Muscle layer of duodenum (tissue), 2 donors: Measurements from ENCODE around the gene ORMDL2.

Experiments
- H3K27ac ChIP-seq: one replicate; pipeline ENCODE4 v1.7.0; 2013; ENCODE audit warnings: mild to moderate bottlenecking, low read length
- H3K27me3 ChIP-seq: one replicate; pipeline ENCODE4 v1.7.0; 2013; ENCODE audit warnings: low read depth, mild to moderate bottlenecking, control low read depth, low read length
- H3K36me3 ChIP-seq, 2 donors: one replicate each; pipeline ENCODE4 v1.7.0; 2013; ENCODE audit warnings: low read length in 2 of 2, control low read depth in 1 of 2, mild to moderate bottlenecking in 1 of 2; ENCODE audit not compliant: insufficient read depth in 2 of 2, control insufficient read depth in 1 of 2
- H3K4me1 ChIP-seq, 2 donors: one replicate each; pipeline ENCODE4 v1.7.0; 2013; ENCODE audit warnings: low read length in 2 of 2, mild to moderate bottlenecking in 2 of 2, control low read depth in 1 of 2, moderate library complexity in 1 of 2; ENCODE audit not compliant: insufficient read depth in 2 of 2, control insufficient read depth in 1 of 2
- H3K4me3 ChIP-seq, 2 donors: one replicate each; pipeline ENCODE4 v1.7.0; 2013; ENCODE audit warnings: low read length in 2 of 2, low read depth in 1 of 2, mild to moderate bottlenecking in 1 of 2
- H3K9me3 ChIP-seq, 2 donors: one replicate each; pipeline ENCODE4 v1.7.0; 2013; ENCODE audit warnings: low read length in 2 of 2, control low read depth in 1 of 2, mild to moderate bottlenecking in 1 of 2; ENCODE audit not compliant: control insufficient read depth in 1 of 2
- donor health status: healthy.

The ORMDL2 gene

GRCh38 chr12:55809274-55809673 is 8.6 kb upstream of the ORMDL2 start:
- no peak overlapping the region for H3K27ac ChIP-seq
- no peaks in the 10 kb centered on the region for H3K36me3 ChIP-seq
- no peaks in the 10 kb centered on the region for H3K9me3 ChIP-seq
- peaks cover 6 to 24% of the 10 kb centered on the region in 2 donors for H3K4me1 ChIP-seq
- H3K27me3 ChIP-seq = no peaks in the 10 kb centered on the region
- H3K4me3 ChIP-seq = no peak overlapping the region

DNA sequence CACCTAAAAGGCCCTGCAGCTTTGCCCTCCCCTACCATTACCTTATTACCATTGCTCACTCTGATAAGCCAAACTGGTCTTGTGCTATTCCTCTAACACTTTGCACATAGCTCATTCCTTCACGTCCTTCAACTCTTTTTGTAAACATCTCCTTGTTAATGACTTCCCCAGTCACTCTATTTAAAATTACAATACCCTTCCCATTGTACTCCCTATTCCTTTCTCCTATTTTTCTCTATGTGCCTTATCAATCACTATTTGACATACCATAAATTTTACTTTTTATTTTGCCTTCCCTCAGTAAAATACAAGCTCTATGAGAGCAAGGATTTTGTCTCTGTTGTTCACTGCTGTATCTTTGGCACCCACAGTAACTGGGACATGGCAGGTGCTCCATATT is 5.8 kb upstream of the ORMDL2 start:
- Histone ChIP-seq H3K4me3 (no peak overlapping the region), H3K36me3 (peaks cover 0 to under 1% of the 10 kb centered on the region in 2 donors), H3K27me3 (no peaks in the 10 kb centered on the region), H3K4me1 (peaks cover 13 to 48% of the 10 kb centered on the region in 2 donors), H3K9me3 (no peaks in the 10 kb centered on the region), H3K27ac (no peak overlapping the region)

GRCh38 chr12:55814257-55814656 is 3.6 kb upstream of the ORMDL2 start:
- peaks cover 0 to 5% of the 10 kb centered on the region in 2 donors for H3K36me3 ChIP-seq
- H3K4me1 ChIP-seq = peaks cover 13 to 54% of the 10 kb centered on the region in 2 donors
- H3K9me3 ChIP-seq = no peaks in the 10 kb centered on the region

DNA sequence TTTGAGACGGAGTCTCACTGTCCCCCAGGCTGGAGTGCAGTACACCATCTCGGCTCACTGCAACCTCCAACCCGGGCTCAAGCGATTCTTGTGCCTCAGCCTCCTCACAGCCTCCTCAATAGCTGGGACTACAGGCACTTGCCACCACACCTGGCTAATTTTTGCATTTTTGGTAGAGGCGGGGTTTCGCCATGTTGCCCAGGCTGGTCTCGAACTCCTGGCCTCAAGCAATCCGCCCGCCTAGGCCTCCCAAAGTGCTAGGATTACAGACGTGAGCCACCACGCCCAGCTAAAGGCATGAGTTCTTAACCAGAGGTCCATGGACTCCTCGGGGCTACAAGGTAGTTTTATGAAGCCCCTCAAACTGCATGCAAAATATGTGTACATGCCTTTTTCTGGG is 2.4 kb upstream of the ORMDL2 start:
- H3K4me3 ChIP-seq = peak overlapping the region in 1 of 2 donors; percentile 99
- H3K9me3 ChIP-seq = no peaks in the 10 kb centered on the region
- H3K4me1 ChIP-seq = peaks cover 13 to 54% of the 10 kb centered on the region in 2 donors
- H3K27ac ChIP-seq = no peak overlapping the region
- peaks cover 12% of the 10 kb centered on the region in 2 donors for H3K36me3 ChIP-seq
- H3K27me3 ChIP-seq = no peaks in the 10 kb centered on the region

More at GRCh38 chr12:55814257-55814656, 3.6 kb upstream of the ORMDL2 start:
- Histone ChIP-seq H3K27ac (no peak overlapping the region), H3K4me3 (no peak overlapping the region), H3K27me3 (no peaks in the 10 kb centered on the region)

DNA sequence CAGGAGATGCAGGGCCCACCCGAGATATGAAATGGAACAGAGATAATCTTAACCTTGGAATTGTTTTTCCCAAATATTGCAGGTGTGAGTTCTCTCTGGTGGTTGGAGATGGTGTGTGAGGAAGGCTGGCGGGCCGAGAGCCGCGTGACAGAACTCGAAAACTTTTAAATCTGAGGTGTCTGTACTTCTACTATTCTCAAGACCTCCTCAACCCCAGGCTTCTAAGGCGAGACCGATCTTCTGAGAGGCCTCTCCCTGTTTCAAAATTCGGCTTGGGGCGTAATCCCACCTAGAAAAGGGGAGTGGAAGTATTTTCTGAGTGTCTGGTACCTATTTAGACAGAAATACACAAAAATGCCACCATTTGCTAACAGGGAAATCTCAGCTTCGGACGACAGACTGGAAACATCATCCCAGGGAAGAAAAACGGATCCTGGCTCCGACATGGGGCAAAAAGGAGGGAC is 928 bp upstream of the ORMDL2 start:
- H3K9me3 ChIP-seq = no peaks in the 10 kb centered on the region
- no peaks in the 10 kb centered on the region for H3K27me3 ChIP-seq
- peaks cover 11 to 51% of the 10 kb centered on the region in 2 donors for H3K4me1 ChIP-seq
- H3K27ac ChIP-seq = peak overlapping the region; percentile 97
- H3K36me3 ChIP-seq = peaks cover 24 to 27% of the 10 kb centered on the region in 2 donors
- peak overlapping the region; percentile 99 to 100 for H3K4me3 ChIP-seq

DNA sequence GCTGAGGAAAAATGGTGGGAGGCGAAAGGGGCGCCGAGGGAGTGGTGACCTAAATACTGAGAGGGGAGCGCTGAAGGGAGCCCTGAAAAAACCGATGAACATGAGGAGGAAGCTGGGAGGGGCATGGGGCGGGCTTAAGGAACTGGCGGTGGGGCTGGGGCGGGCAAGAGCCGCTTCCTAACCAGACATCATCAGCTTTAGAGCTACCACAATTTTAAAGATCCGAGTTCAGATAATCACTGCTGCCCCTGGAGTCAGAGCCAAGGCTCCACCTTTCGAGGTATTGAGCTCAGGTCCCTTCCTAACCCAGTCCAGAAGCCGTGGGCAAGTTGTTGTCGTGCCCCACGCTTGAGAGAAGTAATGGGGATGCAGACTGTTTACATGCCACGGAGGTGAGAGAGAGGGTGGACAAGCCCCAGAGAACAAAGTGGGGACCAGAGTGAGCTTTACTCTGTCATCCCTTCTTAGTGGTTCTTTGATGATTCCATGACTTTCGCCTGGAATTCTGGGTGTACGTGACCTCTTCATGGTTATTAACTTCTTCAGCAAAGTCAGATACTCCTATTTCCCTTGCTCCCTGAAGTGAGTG is 393 bp downstream of the ORMDL2 start:
- Histone ChIP-seq H3K27ac (peak overlapping the region; percentile 82), H3K4me3 (peak overlapping the region; percentile 99 to 100), H3K36me3 (peaks cover 36 to 40% of the 10 kb centered on the region in 2 donors), H3K27me3 (no peaks in the 10 kb centered on the region), H3K9me3 (no peaks in the 10 kb centered on the region), H3K4me1 (peaks cover 7 to 40% of the 10 kb centered on the region in 2 donors)

DNA sequence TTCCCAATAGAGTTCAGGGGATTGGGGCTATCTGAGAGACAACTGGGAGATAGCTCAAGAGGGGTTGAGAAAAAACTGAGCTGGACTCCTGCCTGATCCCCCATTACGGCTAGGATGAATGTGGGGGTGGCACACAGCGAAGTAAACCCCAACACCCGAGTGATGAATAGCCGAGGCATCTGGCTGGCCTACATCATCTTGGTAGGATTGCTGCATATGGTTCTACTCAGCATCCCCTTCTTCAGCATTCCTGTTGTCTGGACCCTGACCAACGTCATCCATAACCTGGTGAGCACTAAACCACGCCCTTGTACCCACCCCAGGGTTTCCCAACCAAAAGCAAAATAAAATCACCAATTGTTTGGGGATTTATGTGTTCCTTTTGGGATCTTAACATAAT is 1.0 kb downstream of the ORMDL2 start:
- Histone ChIP-seq H3K36me3 (peaks cover 36 to 42% of the 10 kb centered on the region in 2 donors), H3K27ac (peak overlapping the region; percentile 82), H3K9me3 (no peaks in the 10 kb centered on the region), H3K27me3 (no peaks in the 10 kb centered on the region), H3K4me1 (peaks cover 7 to 34% of the 10 kb centered on the region in 2 donors), H3K4me3 (peak overlapping the region; percentile 99 to 100)

GRCh38 chr12:55820679-55821078 is 2.8 kb downstream of the ORMDL2 start:
- no peak overlapping the region for H3K4me3 ChIP-seq
- no peak overlapping the region for H3K27ac ChIP-seq
- peaks cover 6 to 22% of the 10 kb centered on the region in 2 donors for H3K4me1 ChIP-seq
- H3K36me3 ChIP-seq = peaks cover 36 to 42% of the 10 kb centered on the region in 2 donors
- H3K9me3 ChIP-seq = no peaks in the 10 kb centered on the region
- no peaks in the 10 kb centered on the region for H3K27me3 ChIP-seq

GRCh38 chr12:55822228-55822627 is 4.4 kb downstream of the ORMDL2 start:
- Histone ChIP-seq H3K4me1 (peaks cover 4 to 25% of the 10 kb centered on the region in 2 donors), H3K27me3 (no peaks in the 10 kb centered on the region), H3K4me3 (no peak overlapping the region), H3K9me3 (no peaks in the 10 kb centered on the region), H3K27ac (no peak overlapping the region), H3K36me3 (peaks cover 36 to 42% of the 10 kb centered on the region in 2 donors)

GRCh38 chr12:55823419-55823818 is 5.6 kb downstream of the ORMDL2 start:
- H3K4me1 ChIP-seq = peaks cover 11 to 32% of the 10 kb centered on the region in 2 donors
- H3K36me3 ChIP-seq = peaks cover 36 to 43% of the 10 kb centered on the region in 2 donors
- H3K27ac ChIP-seq = no peak overlapping the region
- H3K4me3 ChIP-seq = no peak overlapping the region
- no peaks in the 10 kb centered on the region for H3K27me3 ChIP-seq
- no peaks in the 10 kb centered on the region for H3K9me3 ChIP-seq

DNA sequence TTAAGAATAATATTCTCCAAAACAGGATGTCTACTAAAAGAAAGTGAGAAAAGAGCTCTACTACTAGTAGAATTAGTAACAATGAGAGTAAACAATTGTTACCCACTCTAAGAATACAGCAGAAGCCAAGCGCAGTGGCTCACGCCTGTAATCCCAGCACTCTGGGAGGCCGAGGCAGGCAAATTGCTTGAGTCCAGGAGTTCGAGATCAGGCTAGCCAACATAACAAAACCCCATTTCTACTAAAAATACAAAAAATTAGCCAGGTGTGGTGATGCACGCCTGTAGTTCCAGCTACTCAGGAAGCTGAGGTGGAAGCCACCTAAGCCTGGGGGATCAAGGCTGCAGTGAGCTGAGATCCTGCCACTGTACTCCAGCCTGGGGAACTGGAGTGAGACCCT is 6.9 kb downstream of the ORMDL2 start:
- peak overlapping the region; percentile 27 for H3K27ac ChIP-seq
- peaks cover 11 to 27% of the 10 kb centered on the region in 2 donors for H3K4me1 ChIP-seq
- H3K9me3 ChIP-seq = no peaks in the 10 kb centered on the region
- H3K36me3 ChIP-seq = peaks cover 31 to 44% of the 10 kb centered on the region in 2 donors
- H3K27me3 ChIP-seq = no peaks in the 10 kb centered on the region
- H3K4me3 ChIP-seq = no peak overlapping the region

- no peaks in the 10 kb centered on the region for H3K9me3 ChIP-seq
- H3K4me3 ChIP-seq = peak overlapping the region in 1 of 2 donors; percentile 8
- H3K27ac ChIP-seq = peak overlapping the region; percentile 4
- peaks cover 3 to 21% of the 10 kb centered on the region in 2 donors for H3K36me3 ChIP-seq
- H3K4me1 ChIP-seq = peaks cover 15 to 36% of the 10 kb centered on the region in 2 donors
- no peaks in the 10 kb centered on the region for H3K27me3 ChIP-seq
Observed at GRCh38 chr12:55827806-55828205, 10.0 kb downstream of the ORMDL2 start.
